HG02973 (cell line): ENCODE results near the gene HOXC6.
A peak's percentile ranks its signal among the peaks of the same experiment; 100 is the strongest.
"Not testable (repeated sequence)": the region's sequence is repeated elsewhere in the genome, so short reads cannot be mapped to it uniquely, and the experiment has no call there.

ENCODE experiments used
- ATAC-seq: cut with Tn5 transposase; IDR thresholded peaks from one replicate; pipeline ENCODE4 v1.9.1; 2021; ENCODE audit warnings: moderate library complexity; ENCODE audit not compliant: unreplicated experiment

HOXC6 gene

GRCh38 chr12:54052438-54053002 is 24.3 kb downstream of the HOXC6 start:
- ATAC-seq, result no peak

DNA sequence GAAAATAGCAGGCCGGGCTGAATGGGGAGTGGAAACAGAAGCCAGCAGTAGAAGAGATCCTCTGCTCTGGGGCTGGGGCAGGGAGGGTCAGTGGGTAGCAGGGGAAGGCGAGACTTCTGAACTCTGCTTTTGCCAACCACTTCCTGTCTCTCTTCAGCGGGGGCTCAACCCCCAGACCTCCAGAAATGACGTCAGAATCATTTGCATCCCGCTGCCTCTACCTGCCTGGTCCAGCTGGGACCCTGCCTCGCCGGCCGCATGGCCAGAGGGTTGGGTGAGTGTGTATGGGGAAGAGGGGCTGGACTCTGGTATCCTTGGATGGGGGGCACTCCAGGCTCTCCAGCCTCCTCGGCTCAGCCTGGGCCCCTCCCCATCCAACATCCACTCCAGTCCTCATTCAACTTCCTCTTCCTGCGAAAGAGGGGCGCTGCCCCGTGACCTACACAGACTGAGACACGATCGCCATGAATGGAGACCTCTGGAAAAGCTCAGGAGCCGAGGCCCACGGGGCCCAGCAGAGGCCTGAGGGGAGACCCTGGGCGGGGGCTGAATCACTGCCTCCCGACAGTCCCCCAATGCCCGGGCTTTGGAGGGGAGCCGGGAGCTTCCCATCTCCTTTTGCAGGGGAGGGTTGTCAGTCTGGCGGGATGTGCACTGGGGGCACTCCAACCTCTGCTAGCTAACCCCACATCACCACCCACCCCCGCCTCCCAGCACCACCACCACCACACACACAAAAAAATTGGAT is 24.9 kb downstream of the HOXC6 start:
- ATAC-seq, result peak; percentile 55

DNA sequence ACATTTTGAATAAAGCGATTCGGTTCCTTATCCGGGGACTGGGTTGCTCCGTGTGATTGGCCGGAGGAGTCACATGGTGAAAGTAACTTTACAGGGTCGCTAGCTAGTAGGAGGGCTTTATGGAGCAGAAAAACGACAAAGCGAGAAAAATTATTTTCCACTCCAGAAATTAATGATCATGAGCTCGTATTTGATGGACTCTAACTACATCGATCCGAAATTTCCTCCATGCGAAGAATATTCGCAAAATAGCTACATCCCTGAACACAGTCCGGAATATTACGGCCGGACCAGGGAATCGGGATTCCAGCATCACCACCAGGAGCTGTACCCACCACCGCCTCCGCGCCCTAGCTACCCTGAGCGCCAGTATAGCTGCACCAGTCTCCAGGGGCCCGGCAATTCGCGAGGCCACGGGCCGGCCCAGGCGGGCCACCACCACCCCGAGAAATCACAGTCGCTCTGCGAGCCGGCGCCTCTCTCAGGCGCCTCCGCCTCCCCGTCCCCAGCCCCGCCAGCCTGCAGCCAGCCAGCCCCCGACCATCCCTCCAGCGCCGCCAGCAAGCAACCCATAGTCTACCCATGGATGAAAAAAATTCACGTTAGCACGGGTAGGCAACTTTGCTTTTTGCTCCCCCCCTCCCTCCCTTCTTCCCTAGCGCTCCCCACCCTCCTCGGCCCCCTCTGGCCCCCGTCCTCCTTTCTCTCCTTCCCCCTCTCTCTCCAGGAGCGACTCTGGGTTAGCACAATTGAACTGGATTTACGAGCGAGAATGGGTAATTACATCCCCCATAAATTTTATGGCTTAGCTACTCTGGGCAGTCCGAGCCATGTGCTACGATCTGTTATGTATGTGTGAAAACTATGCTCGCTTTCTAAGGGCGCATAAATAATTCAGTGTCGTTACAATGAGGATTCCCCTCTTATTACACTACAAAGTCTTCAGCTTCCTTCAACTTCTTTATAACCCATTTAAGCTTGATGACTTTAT is 25.8 kb downstream of the HOXC6 start, which contains the start of gene HOXC4:
Gene HOXC4 (plus strand): TSS at position 85 of the 991 bp plus-strand sequence. CDS start 88 bp downstream, at position 173.
- ATAC-seq, result peak; percentile 29

DNA sequence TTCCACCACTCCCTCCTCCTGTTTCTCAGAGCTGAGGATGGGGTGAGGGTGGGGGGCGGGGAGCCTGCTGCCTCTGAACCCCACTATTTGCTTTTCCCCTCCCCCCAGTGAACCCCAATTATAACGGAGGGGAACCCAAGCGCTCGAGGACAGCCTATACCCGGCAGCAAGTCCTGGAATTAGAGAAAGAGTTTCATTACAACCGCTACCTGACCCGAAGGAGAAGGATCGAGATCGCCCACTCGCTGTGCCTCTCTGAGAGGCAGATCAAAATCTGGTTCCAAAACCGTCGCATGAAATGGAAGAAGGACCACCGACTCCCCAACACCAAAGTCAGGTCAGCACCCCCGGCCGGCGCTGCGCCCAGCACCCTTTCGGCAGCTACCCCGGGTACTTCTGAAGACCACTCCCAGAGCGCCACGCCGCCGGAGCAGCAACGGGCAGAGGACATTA is 26.5 kb downstream of the HOXC6 start:
- ATAC-seq, result no peak

DNA sequence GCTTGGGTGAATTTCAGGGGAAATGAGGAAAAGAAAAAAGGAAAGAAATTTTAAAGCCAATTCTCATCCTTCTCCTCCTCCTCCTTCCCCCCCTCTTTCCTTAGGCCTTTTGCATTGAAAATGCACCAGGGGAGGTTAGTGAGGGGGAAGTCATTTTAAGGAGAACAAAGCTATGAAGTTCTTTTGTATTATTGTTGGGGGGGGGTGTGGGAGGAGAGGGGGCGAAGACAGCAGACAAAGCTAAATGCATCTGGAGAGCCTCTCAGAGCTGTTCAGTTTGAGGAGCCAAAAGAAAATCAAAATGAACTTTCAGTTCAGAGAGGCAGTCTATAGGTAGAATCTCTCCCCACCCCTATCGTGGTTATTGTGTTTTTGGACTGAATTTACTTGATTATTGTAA is 27.3 kb downstream of the HOXC6 start:
- no peak for ATAC-seq

DNA sequence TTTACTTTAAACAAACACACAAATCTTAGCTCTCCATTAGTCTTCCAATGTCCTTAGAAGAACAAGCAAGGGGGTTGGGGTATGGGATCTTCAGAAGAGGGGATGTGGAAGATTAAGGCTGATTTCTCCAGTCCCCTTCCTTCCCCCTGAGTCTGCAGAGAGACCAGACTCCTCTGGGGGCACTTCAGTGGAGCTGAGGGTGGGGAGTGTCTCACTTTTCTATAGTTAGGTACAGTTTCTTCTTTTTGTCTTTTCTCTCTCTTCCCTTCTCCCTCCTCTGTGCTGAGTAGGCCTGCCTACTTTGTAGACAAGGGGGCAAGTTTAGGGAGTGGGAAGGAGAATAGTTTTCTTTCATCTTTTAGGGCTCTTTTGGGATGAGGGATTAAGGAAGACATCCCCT is 27.9 kb downstream of the HOXC6 start:
- no peak for ATAC-seq

DNA sequence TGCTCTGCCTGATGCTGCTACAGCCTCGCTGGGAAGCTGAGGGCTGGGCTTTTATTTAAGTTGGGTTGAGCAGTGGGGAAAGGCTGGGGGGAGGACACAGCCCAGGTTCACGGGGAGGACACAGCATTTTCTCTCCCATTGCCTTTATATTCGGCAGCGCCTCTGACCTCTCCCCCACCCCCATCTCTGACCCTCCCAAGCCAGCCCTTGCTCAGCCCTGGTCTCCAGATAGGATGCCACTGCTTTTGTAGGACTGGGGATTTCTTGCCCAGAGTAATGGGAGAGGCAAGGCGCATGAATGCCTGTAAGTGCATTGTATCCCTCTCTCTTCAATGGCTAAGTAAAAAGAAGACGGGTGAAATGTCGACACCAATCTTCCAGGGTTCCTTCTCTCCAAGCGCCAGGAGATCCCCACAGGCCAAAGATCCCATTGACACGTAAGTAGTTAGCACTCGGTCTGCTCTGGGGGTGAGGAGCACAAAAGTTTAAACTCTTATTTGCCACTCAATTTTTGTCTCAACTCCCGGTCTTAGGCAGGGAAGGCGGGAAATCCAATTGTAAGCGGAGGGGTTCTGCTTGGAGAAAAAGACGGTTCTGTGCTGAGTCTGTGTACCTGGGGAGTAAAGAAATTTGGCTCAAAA is 30.0 kb downstream of the HOXC6 start:
- ATAC-seq, result no peak

- ATAC-seq, result no peak
These were observed 31.4 kb downstream of the HOXC6 start for GRCh38 chr12:54059668-54060067.

- no peak for ATAC-seq
These were observed 32.1 kb downstream of the HOXC6 start for GRCh38 chr12:54060174-54060974.

DNA sequence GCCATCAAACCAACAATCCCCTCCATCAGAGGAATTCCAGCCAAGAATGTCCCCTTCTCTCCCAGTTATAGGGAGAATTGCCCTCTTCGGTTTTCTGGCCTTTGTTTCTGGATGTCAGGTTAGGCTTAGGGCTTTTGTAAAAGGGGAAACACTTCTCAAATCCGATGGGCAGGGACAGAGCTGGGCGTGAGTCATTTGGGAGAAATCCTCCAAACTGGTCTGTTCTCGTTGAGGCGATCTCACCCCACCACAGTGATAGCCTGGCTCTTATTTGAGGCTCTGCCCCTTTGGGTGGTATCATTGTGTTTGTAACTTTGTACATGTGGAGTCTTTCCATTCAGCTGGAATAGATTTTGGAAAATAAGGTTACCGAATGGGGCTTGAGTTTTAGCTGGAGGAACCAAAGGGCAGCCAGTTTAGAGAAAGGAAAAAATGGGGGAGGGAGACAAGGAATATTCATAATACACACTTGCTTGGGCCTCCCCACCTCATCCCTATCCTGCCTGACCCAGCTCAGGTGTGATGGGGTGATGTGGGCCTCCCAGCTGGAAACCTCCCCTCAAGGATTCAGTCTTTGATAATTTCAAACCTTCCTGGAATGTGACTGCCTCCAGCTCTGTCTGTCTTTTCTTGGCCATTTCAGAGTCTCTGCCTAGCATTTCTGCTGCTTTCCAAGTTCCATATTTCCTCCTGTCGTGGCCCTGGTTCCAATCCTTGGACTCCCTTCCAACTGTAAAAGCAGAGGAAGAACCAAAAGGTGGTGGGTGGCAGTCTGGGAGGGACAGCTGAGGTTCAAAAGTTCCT is 32.9 kb downstream of the HOXC6 start:
- no peak for ATAC-seq

- no peak for ATAC-seq
These were observed 37.4 kb downstream of the HOXC6 start for GRCh38 chr12:54065677-54066076.

DNA sequence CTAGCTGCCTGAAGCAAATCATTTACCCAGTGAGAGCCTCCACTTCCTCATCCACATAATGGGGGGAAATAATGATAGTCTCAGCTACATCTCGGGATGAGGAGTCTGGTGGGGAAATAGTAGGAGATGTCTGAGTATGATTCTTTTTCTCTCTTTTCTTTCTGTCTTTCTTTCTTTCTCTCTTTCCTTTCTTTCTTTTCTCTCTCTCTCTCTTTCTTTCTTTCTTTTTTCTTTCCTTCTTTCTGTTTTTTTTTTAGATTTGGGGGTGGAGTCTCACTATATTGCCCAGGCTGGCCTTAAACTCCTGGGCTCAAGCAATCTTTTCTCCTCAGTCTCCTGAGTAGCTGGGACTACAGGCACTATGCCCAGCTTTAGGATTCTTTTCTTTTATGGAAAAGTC is 38.2 kb downstream of the HOXC6 start:
- no peak for ATAC-seq

GRCh38 chr12:54068418-54069070 is 40.3 kb downstream of the HOXC6 start:
- ATAC-seq, result no peak

DNA sequence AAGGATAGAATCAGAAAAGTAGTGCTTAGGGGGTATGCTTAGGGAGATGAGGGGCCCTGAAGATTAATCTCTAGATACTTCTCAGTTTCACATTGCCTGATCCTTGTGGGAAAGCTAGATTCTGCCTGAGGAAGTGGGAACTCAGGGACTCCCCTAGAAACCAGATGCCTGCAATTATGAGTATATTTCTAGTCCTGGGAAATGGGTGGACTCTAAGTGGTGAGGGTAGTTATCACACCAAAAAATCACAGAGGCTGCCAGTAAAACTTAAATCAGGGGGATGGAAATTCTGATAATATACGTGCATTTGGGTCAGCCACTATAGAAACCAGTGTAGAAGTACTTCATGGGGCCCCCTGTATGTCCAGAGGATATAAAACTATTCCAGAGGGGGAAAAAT is 43.7 kb downstream of the HOXC6 start:
- no peak for ATAC-seq

- ATAC-seq, result no peak
These were observed 46.1 kb downstream of the HOXC6 start for GRCh38 chr12:54074308-54074707.

- ATAC-seq, result no peak
These were observed 47.2 kb downstream of the HOXC6 start for GRCh38 chr12:54075409-54075808.

DNA sequence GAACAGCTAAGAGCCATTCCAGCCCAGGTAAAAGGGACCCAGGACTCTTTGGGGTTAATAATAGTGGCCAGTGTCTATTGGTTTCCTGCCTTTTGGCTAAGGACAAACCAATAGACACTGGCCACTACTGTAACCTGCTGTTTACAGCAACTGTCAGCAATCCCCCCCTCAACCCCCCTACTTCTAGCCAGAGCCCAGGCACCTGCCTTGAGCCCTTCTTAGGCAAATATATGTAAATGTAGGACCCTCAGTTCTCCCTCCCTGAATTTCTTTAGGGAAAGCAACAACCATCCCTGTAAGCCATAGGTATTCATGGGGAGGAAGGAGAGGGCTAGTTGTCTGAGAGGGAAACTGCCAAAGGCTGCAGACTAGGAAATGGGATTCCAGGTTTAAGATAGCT is 47.7 kb downstream of the HOXC6 start:
- no peak for ATAC-seq

GRCh38 chr12:54077843-54078242 is 49.6 kb downstream of the HOXC6 start:
- not testable (repeated sequence) for ATAC-seq

GRCh38 chr12:54079115-54079514 is 50.9 kb downstream of the HOXC6 start:
- not testable (repeated sequence) for ATAC-seq
